Measurements from ENCODE around the gene PTCD1. TPM values are rescaled to one million over a fixed set of nuclear protein-coding genes. Genes with fewer than 3 reads are reported as not detected.

The PTCD1 gene
- total RNA-seq, 1 experiment from 2014 or later, result 11.1 TPM

DNA sequence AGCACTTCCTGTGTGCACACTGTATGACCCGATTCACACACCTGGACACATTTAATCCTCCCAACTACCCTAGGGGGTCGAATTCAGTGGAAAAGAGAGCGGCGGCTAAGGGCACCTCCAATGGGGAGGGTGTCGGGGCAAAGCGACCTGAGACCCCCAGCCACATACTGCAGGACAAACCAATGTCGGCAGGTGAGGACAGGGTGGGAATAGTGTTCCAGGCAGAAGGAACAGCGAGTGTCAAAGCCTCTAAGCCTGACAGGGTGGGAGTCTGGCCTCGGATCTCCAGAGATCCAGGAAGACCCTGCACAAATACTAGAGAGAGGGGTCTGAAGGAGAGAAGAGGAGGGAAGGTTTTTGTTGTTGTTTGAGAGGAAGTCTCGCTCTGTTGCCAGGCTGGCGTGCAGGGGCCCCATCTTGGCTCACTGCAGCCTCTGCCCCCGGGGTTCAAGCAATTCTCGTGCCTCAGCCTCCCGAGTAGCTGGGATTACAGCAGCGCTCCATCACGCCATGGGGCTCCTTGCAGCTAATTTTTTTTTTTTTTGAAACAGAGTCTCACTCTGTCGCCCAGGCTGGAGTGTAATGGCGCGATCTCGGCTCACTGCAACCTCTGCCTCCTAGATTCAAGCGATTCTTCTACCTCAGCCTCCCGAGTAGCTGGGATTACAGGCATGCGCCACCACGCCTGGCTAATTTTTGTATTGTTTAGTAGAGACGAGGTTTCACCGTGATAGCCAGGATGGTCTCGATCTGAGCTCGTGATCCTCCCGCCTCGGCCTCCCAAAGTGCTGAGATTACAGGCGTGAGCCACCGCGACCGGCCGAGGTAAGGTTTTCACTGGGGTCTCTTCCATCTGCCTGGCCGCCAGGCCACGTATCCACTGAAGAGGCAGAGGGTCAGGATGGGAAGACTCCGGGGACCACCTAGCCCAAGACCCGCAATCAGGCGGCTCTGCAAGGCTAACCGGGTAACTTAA lies 65.2 kb downstream of the PTCD1 start:
- Mint-ChIP-seq H3K27ac (peak overlapping the region; percentile 65; the same call in 1 of the 2 replicates), H3K36me3 (peaks cover 6% of the 10 kb centered on the region), H3K4me1 (peaks cover 10% of the 10 kb centered on the region), H3K4me3 (peak overlapping the region; percentile 84), H3K27me3 (ENCODE audit: low read depth) (peaks cover 12% of the 10 kb centered on the region), H3K9me3 (no peaks in the 10 kb centered on the region)
- DNase-seq (ENCODE audit: low spot score) (no peak), ATAC-seq (no peak)
- ChIA-PET CTCF (interaction anchor here (1.0 to 2.7 kb wide), 4 partner anchors 8 to 152 kb away, joined by 4 to 10 read pairs (median 9); no protein-coding TSS in a partner anchor), POLR2A (interaction anchor here (0.5 to 2.0 kb wide), 9 partner anchors 14 to 357 kb away, joined by 3 to 14 read pairs (median 3); partner anchors contain the start of genes BUD31 and PDAP1)
- TF ChIP-seq, protein P1, sequence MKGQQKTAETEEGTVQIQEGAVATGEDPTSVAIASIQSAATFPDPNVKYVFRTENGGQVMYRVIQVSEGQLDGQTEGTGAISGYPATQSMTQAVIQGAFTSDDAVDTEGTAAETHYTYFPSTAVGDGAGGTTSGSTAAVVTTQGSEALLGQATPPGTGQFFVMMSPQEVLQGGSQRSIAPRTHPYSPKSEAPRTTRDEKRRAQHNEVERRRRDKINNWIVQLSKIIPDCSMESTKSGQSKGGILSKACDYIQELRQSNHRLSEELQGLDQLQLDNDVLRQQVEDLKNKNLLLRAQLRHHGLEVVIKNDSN (CRISPR knock-in tag; IDR thresholded peaks at IDR 0.05), result no peak
- TF ChIP-seq, protein P2, sequence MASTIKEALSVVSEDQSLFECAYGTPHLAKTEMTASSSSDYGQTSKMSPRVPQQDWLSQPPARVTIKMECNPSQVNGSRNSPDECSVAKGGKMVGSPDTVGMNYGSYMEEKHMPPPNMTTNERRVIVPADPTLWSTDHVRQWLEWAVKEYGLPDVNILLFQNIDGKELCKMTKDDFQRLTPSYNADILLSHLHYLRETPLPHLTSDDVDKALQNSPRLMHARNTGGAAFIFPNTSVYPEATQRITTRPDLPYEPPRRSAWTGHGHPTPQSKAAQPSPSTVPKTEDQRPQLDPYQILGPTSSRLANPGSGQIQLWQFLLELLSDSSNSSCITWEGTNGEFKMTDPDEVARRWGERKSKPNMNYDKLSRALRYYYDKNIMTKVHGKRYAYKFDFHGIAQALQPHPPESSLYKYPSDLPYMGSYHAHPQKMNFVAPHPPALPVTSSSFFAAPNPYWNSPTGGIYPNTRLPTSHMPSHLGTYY (CRISPR knock-in tag; IDR thresholded peaks at IDR 0.05), result no peak
- TF ChIP-seq CBFB (CRISPR knock-in tag; IDR thresholded peaks at IDR 0.05; ENCODE audit: low read depth) (no peak), ESRRA (CRISPR knock-in tag; IDR thresholded peaks at IDR 0.05; ENCODE audit: borderline replicate concordance) (no peak), FOXP4 (CRISPR knock-in tag; IDR thresholded peaks at IDR 0.05) (no peak), E2F5 (CRISPR knock-in tag; IDR thresholded peaks at IDR 0.05) (no peak), GABPB1 (CRISPR knock-in tag; IDR thresholded peaks at IDR 0.05) (no peak), ZNF317 (CRISPR knock-in tag; IDR thresholded peaks at IDR 0.05; ENCODE audit: borderline replicate concordance, low read depth) (no peak), ZNF671 (CRISPR knock-in tag; IDR thresholded peaks at IDR 0.05) (no peak), ZNF281 (CRISPR knock-in tag; IDR thresholded peaks at IDR 0.05) (no peak)
- TF ChIP-seq, protein P3, sequence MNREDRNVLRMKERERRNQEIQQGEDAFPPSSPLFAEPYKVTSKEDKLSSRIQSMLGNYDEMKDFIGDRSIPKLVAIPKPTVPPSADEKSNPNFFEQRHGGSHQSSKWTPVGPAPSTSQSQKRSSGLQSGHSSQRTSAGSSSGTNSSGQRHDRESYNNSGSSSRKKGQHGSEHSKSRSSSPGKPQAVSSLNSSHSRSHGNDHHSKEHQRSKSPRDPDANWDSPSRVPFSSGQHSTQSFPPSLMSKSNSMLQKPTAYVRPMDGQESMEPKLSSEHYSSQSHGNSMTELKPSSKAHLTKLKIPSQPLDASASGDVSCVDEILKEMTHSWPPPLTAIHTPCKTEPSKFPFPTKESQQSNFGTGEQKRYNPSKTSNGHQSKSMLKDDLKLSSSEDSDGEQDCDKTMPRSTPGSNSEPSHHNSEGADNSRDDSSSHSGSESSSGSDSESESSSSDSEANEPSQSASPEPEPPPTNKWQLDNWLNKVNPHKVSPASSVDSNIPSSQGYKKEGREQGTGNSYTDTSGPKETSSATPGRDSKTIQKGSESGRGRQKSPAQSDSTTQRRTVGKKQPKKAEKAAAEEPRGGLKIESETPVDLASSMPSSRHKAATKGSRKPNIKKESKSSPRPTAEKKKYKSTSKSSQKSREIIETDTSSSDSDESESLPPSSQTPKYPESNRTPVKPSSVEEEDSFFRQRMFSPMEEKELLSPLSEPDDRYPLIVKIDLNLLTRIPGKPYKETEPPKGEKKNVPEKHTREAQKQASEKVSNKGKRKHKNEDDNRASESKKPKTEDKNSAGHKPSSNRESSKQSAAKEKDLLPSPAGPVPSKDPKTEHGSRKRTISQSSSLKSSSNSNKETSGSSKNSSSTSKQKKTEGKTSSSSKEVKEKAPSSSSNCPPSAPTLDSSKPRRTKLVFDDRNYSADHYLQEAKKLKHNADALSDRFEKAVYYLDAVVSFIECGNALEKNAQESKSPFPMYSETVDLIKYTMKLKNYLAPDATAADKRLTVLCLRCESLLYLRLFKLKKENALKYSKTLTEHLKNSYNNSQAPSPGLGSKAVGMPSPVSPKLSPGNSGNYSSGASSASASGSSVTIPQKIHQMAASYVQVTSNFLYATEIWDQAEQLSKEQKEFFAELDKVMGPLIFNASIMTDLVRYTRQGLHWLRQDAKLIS (CRISPR knock-in tag; IDR thresholded peaks at IDR 0.05; ENCODE audit: borderline replicate concordance), result no peak

All from WTC11 (cell line).